SU-DHL-6 (cell line): ENCODE measurements around the gene TADA1.

Experiments
- H2AFZ ChIP-seq: fragments of 200-600 bp; sonication (generic); 2 replicates; pipeline ENCODE4 v1.6.1; 2014; ENCODE audit warnings: low read depth, mild to moderate bottlenecking, moderate library complexity, mixed read lengths, antibody characterized with exemption, low read length; ENCODE audit not compliant: severe bottlenecking
- H3F3A ChIP-seq: fragments of 200-600 bp; shearing (Covaris generic); 2 replicates; pipeline ENCODE4 v1.6.0; 2016; ENCODE audit warnings: antibody characterized with exemption, mild to moderate bottlenecking; ENCODE audit not compliant: insufficient read depth
- H3K27ac ChIP-seq: fragments of 200-600 bp; sonication (generic); 2 replicates; pipeline ENCODE4 v1.5.1; 2016; ENCODE audit warnings: low read depth, mild to moderate bottlenecking, low read length, moderate library complexity, mixed read lengths
- H3K27me3 ChIP-seq: fragments of 200-600 bp; sonication (generic), shearing (Covaris generic); 2 replicates; pipeline ENCODE4 v1.6.0; 2014; ENCODE audit warnings: mild to moderate bottlenecking, low read length
- H3K36me3 ChIP-seq: fragments of 200-600 bp; sonication (generic); 2 replicates; pipeline ENCODE4 v1.6.1; 2014; ENCODE audit warnings: mild to moderate bottlenecking, low read length, mixed read lengths
- H3K4me2 ChIP-seq: fragments of 300-600, 200-600 bp; shearing (Covaris generic), sonication (generic); 2 replicates; pipeline ENCODE4 v1.6.0; 2014; ENCODE audit warnings: low read length, low read depth, mild to moderate bottlenecking; ENCODE audit not compliant: poor library complexity, severe bottlenecking
- H3K4me3 ChIP-seq: fragments of 200-600 bp; sonication (generic); 2 replicates; pipeline ENCODE4 v1.5.1; 2014; ENCODE audit warnings: antibody characterized with exemption, low read length, mild to moderate bottlenecking, mixed read lengths; ENCODE audit not compliant: insufficient read depth, poor library complexity, severe bottlenecking
- H3K79me2 ChIP-seq: fragments of 200-600 bp; sonication (generic); 2 replicates; pipeline ENCODE4 v1.6.1; 2014; ENCODE audit warnings: mild to moderate bottlenecking, low read length, moderate library complexity; ENCODE audit not compliant: insufficient read depth
- H3K9ac ChIP-seq: fragments of 200-600 bp; sonication (generic); 2 replicates; pipeline ENCODE4 v1.7.0; 2014; ENCODE audit warnings: mild to moderate bottlenecking, low read length
- H3K9me2 ChIP-seq: fragments of 200-600 bp; sonication (generic); replicated peaks from 2 replicates; pipeline ENCODE4 v1.6.1; 2014; ENCODE audit warnings: low read length; ENCODE audit not compliant: insufficient read depth
- H3K9me3 ChIP-seq: fragments of 200-600 bp; sonication (generic); 2 replicates; pipeline ENCODE4 v1.6.1; 2014; ENCODE audit warnings: low read length, mixed read lengths; ENCODE audit not compliant: insufficient read depth
- H4K20me1 ChIP-seq: fragments of 200-600 bp; sonication (generic); 2 replicates; pipeline ENCODE4 v1.6.1; 2014; ENCODE audit warnings: low read depth, mild to moderate bottlenecking, antibody characterized with exemption, low read length, moderate library complexity, mixed read lengths
- EZH2phosphoT487 ChIP-seq: fragments of 200-600 bp; sonication (generic), shearing (Covaris generic); conservative IDR thresholded peaks from 2 replicates; pipeline ENCODE4 v1.6.1; 2018; ENCODE audit warnings: mild to moderate bottlenecking, antibody characterized with exemption, low read length, moderate library complexity, mixed read lengths
- TF ChIP-seq, protein P1 (sequence below): fragments of 200-600 bp; sonication (generic); IDR thresholded peaks from one replicate; pipeline ENCODE4 v1.5.1; 2017; ENCODE audit warnings: antibody characterized with exemption, mild to moderate bottlenecking, low read length, moderate library complexity; ENCODE audit not compliant: insufficient read depth, poor library complexity, severe bottlenecking

The TADA1 gene

DNA sequence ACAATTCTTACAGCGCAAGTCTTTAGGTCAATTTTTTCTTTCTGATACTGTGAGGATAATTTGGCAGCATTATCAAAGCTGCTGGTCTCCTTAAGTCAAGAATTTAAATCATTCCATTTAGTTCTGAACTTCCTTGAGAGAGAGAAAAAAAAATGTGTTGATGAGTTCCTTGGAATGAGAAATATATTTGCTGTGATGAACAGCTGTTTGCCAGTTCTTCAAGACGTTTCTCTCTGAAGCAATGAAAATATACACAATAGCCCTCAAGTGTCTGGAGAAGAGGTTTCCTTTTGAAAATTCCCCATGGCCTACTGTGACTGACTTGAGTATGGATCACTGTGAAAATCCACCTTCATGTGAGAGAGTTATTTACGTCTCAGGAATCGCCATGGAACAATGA, 31.0 kb upstream of the TADA1 start:
- no peak overlapping the region for H3K4me2 ChIP-seq
- no peak overlapping the region for H2AFZ ChIP-seq
- no peak overlapping the region for H3K27ac ChIP-seq
- H3K9me3 ChIP-seq: 0 out of 2 replicates have a peak, but pooled peaks cover 4% of the 10 kb centered on the region
- TF ChIP-seq, protein P1, sequence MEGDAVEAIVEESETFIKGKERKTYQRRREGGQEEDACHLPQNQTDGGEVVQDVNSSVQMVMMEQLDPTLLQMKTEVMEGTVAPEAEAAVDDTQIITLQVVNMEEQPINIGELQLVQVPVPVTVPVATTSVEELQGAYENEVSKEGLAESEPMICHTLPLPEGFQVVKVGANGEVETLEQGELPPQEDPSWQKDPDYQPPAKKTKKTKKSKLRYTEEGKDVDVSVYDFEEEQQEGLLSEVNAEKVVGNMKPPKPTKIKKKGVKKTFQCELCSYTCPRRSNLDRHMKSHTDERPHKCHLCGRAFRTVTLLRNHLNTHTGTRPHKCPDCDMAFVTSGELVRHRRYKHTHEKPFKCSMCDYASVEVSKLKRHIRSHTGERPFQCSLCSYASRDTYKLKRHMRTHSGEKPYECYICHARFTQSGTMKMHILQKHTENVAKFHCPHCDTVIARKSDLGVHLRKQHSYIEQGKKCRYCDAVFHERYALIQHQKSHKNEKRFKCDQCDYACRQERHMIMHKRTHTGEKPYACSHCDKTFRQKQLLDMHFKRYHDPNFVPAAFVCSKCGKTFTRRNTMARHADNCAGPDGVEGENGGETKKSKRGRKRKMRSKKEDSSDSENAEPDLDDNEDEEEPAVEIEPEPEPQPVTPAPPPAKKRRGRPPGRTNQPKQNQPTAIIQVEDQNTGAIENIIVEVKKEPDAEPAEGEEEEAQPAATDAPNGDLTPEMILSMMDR: no peak
- TF ChIP-seq EZH2phosphoT487: no peak
- no peaks in the 10 kb centered on the region for H3F3A ChIP-seq
- no peaks in the 10 kb centered on the region for H3K79me2 ChIP-seq
- H3K27me3 ChIP-seq: no peaks in the 10 kb centered on the region
- H3K9ac ChIP-seq: no peak overlapping the region
- H3K36me3 ChIP-seq: 0 out of 2 replicates have a peak, but pooled peaks cover 4% of the 10 kb centered on the region
- H3K4me3 ChIP-seq: no peak overlapping the region
- no peaks in the 10 kb centered on the region for H4K20me1 ChIP-seq
- no peaks in the 10 kb centered on the region for H3K9me2 ChIP-seq

DNA sequence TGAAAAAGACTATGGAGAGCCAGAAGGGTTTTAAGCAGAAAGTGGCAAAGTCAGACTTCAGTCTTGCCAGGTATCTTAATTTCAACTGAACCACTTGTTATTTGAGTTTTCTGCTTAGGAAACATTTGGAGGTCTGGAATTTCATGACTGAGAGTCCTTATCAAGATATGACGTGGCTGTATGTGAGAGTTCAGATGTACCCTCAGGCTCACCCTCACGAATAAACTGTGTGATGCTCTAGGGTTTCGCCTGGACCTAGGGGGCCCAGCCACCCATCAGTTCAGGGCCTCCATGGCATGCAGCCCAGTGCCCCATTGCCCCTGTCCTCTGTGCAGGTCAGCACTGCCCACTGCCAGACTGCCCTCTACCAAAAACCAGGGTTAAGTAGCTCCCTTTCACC, 30.6 kb upstream of the TADA1 start:
- H3K4me3 ChIP-seq: no peak overlapping the region
- TF ChIP-seq, protein P1: no peak
- no peak for TF ChIP-seq EZH2phosphoT487
- H2AFZ ChIP-seq: no peak overlapping the region
- no peak overlapping the region for H3K9ac ChIP-seq
- no peaks in the 10 kb centered on the region for H4K20me1 ChIP-seq
- H3K36me3 ChIP-seq: 0 out of 2 replicates have a peak, but pooled peaks cover under 1% of the 10 kb centered on the region
- H3K9me3 ChIP-seq: 0 out of 2 replicates have a peak, but pooled peaks cover 4% of the 10 kb centered on the region
- no peaks in the 10 kb centered on the region for H3K79me2 ChIP-seq
- H3K9me2 ChIP-seq: no peaks in the 10 kb centered on the region
- H3K4me2 ChIP-seq: no peak overlapping the region
- H3K27me3 ChIP-seq: no peaks in the 10 kb centered on the region
- no peaks in the 10 kb centered on the region for H3F3A ChIP-seq
- H3K27ac ChIP-seq: no peak overlapping the region

DNA sequence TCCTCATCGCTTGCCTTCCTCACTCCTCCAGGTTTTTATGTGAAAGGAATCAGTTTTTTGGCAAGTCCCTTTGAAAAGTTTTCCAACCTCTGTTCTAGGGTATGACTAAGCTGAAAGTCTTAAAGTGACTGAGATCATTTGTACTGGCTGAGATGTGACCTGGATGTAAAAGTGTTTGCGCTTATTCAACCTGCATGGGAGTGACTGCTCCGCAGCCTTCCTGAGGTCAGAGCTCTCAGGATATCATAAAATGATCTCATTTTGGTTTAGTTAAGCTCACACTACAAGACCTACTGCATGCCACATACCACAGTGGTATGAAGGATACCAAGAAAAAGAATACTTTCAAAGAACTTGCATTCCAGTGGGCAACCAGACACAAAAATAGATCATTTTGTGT, 29.8 kb upstream of the TADA1 start:
- no peaks in the 10 kb centered on the region for H3K27me3 ChIP-seq
- no peak overlapping the region for H3K9ac ChIP-seq
- H3K27ac ChIP-seq: no peak overlapping the region
- H3K9me3 ChIP-seq: no peaks in the 10 kb centered on the region
- TF ChIP-seq, protein P1: no peak
- no peak for TF ChIP-seq EZH2phosphoT487
- H3K36me3 ChIP-seq: no peaks in the 10 kb centered on the region
- H3K79me2 ChIP-seq: no peaks in the 10 kb centered on the region
- no peaks in the 10 kb centered on the region for H3K9me2 ChIP-seq
- no peak overlapping the region for H2AFZ ChIP-seq
- no peak overlapping the region for H3K4me3 ChIP-seq
- H3F3A ChIP-seq: no peaks in the 10 kb centered on the region
- no peaks in the 10 kb centered on the region for H4K20me1 ChIP-seq
- no peak overlapping the region for H3K4me2 ChIP-seq

DNA sequence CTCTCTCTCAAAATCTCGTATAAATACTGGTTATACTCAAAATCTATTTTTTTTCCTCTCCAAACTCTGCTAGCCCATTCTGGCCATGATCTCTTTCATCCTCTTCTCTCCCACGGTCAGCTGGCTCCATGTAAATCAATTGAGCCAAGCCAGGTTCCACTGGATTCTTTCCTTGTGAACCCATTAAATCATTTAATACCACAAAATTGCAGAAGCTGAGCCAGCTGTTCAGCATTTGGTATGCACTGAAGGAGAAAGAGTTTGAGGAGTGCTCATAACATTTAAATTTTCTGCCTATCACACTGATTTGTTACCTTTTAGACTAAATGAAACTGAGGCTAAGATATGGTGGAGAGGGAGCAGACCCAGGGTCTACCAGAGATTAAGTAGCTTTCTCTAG, 29.1 kb upstream of the TADA1 start:
- Histone ChIP-seq H3K27ac (no peak overlapping the region), H3K79me2 (no peaks in the 10 kb centered on the region), H3F3A (no peaks in the 10 kb centered on the region), H3K9ac (no peak overlapping the region), H3K9me2 (no peaks in the 10 kb centered on the region), H2AFZ (no peak overlapping the region), H3K27me3 (no peaks in the 10 kb centered on the region), H4K20me1 (no peaks in the 10 kb centered on the region), H3K9me3 (no peaks in the 10 kb centered on the region), H3K4me2 (no peak overlapping the region), H3K36me3 (no peaks in the 10 kb centered on the region), H3K4me3 (no peak overlapping the region)
- no peak for TF ChIP-seq EZH2phosphoT487
- TF ChIP-seq, protein P1: no peak
